CD4-positive, alpha-beta memory T cell (primary cell): Measurements from ENCODE around the gene DGKZ. TPM values are rescaled to one million over a fixed set of nuclear protein-coding genes. Genes with fewer than 3 reads are reported as not detected.
A peak's percentile ranks its signal among the peaks of the same experiment; 100 is the strongest.

Experiments used
- CTCF ChIA-PET: fragments of 350-600 bp; sonication (Branson Sonifier 250); formaldehyde crosslinking; loops from one replicate; lab custom pipeline; 2021; ENCODE audit warnings: inconsistent platforms; ENCODE audit not compliant: partially characterized antibody; lab: Charles Lee
- POLR2A ChIA-PET: fragments of 350-600 bp; sonication (Branson Sonifier 250); formaldehyde crosslinking; loops from one replicate; lab custom pipeline; 2021; ENCODE audit not compliant: partially characterized antibody; lab: Charles Lee
- DNase-seq, 5 donors: peaks; one replicate each; pipeline versions ENCODE4 v3.0.0 to v3.0.0-alpha.2; 2020 to 2022; ENCODE audit warnings: mixed read lengths in 1 of 5
- H3K27ac ChIP-seq: one replicate; pipeline ENCODE4 v1.7.0; 2013; ENCODE audit warnings: low read depth, low read length
- H3K27me3 ChIP-seq: 2 replicates; pipeline ENCODE4 v1.7.0; 2013; ENCODE audit warnings: mild to moderate bottlenecking, low read length, moderate library complexity; ENCODE audit not compliant: insufficient read depth
- H3K36me3 ChIP-seq: 2 replicates; pipeline ENCODE4 v1.7.0; 2013; ENCODE audit warnings: mild to moderate bottlenecking, low read length, moderate library complexity; ENCODE audit not compliant: insufficient read depth
- H3K4me1 ChIP-seq: 2 replicates; pipeline ENCODE4 v1.7.0; 2013; ENCODE audit warnings: mild to moderate bottlenecking, low read length, moderate library complexity; ENCODE audit not compliant: insufficient read depth
- H3K4me3 ChIP-seq, 2 donors: one replicate each; pipeline ENCODE4 v1.7.0; 2013; ENCODE audit warnings: low read length in 2 of 2, mild to moderate bottlenecking in 1 of 2
- H3K9me3 ChIP-seq, 2 donors: one replicate each; pipeline ENCODE4 v1.7.0; 2013; ENCODE audit warnings: low read length in 2 of 2, control low read depth in 1 of 2; ENCODE audit not compliant: control insufficient read depth in 1 of 2
- H3K27ac Mint-ChIP-seq, 7 donors: one replicate each; pipeline ENCODE4 v1.8.0; 2020 to 2021; ENCODE audit warnings: mixed read lengths in 7 of 7, mild to moderate bottlenecking in 6 of 7, inconsistent platforms in 3 of 7, moderate library complexity in 3 of 7
- H3K27me3 Mint-ChIP-seq, 2 donors: one replicate each; pipeline ENCODE4 v1.8.0; 2020 to 2021; ENCODE audit warnings: mixed read lengths in 2 of 2
- H3K36me3 Mint-ChIP-seq, 2 donors: one replicate each; pipeline ENCODE4 v1.8.0; 2020 to 2021; ENCODE audit warnings: mixed read lengths in 2 of 2, inconsistent platforms in 1 of 2, mild to moderate bottlenecking in 1 of 2
- H3K4me1 Mint-ChIP-seq, 4 donors: one replicate each; pipeline ENCODE4 v1.8.0; 2020 to 2021; ENCODE audit warnings: mixed read lengths in 4 of 4, mild to moderate bottlenecking in 1 of 4
- H3K4me3 Mint-ChIP-seq, 8 donors: one replicate each; pipeline ENCODE4 v1.8.0; 2020 to 2021; ENCODE audit warnings: mixed read lengths in 8 of 8, mild to moderate bottlenecking in 7 of 8, moderate library complexity in 6 of 8, inconsistent platforms in 3 of 8
- H3K9me3 Mint-ChIP-seq, 8 donors: one replicate each; pipeline ENCODE4 v1.8.0; 2020 to 2021; ENCODE audit warnings: mixed read lengths in 8 of 8, mild to moderate bottlenecking in 5 of 8, inconsistent platforms in 3 of 8, moderate library complexity in 1 of 8
- intact Hi-C: fragments of 100-400 bp; cut with micrococcal nuclease; formaldehyde crosslinking; loops from one replicate; pipeline ENCODE4 v1.15.1; 2023
- polyA plus RNA-seq, 2 donors: library from polyadenylated mRNA; unstranded; fragments of 300-500 nt; fragmentation: Illumina TruSeq; gene quantifications; one replicate each; pipeline ENCODE4 v1.2.3, GENCODE V29; 2021
- total RNA-seq, 2 experiments: library from RNA; stranded (reverse); gene quantifications; one replicate each; pipeline ENCODE4 v1.2.3, GENCODE V29; 2021

The DGKZ gene
- total and polyA plus RNA-seq, 4 experiments from 2014 or later: 34.8 to 235 (median 154) TPM

DNA sequence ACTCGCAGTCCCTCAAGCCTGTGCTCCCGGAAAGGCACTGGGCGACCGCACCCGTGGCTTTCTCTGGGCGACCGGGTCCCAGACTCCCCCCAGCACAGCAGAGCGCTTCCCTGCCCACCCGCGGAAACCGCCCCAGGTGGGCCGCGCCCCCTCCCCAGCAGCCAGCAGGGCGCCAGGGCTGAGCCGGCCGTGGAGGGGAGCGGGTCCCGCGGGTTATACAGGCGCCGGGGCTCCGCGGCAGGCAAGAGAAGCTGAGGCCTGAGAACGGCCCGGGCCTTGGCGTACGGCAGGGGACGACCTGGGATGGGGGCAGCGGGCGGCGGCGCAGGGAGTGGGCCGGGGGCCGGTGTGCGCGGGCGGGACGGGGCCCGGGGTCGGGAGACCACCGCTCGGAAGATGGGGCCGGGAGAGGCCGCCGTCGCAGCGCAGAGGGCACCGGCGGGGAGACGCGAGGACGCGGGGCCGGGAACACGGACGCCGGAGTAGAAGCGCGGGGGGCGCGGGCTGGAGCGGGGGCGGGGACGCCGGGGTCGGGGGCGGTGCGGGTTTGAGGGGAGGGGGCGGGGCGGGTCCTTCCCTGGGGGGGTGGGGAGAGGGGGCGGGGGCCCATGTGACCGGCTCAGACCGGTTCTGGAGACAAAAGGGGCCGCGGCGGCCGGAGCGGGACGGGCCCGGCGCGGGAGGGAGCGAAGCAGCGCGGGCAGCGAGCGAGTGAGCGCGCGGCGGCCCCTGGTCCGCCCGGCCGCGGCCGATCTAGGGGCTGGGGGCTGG is 34.0 kb downstream of the DGKZ start, which contains the start of gene MDK:
TSS of gene MDK (plus strand) at position 622 of the 771 bp plus-strand sequence. CDS start 389 bp downstream, outside the sequence.
- Mint-ChIP-seq H3K4me3 (peak within 1 kb of the TSS; percentile 67 to 90 (median 82)), H3K27me3 (peaks cover 8 to 20% of the 10 kb centered on the region in 2 donors), H3K4me1 (peaks cover 4 to 13% (median 7%) of the 10 kb centered on the region in 4 donors), H3K9me3 (peaks cover 0 to 2% (median 0%) of the 10 kb centered on the region in 8 donors), H3K27ac (peak within 1 kb of the TSS in 3 of 7 donors; percentile 42 to 86 (median 48)), H3K36me3 (peaks cover 15 to 28% of the 10 kb centered on the region in 2 donors)
- Histone ChIP-seq H3K4me1 (peaks cover 12% of the 10 kb centered on the region), H3K36me3 (peaks cover 9% of the 10 kb centered on the region), H3K9me3 (no peaks in the 10 kb centered on the region), H3K27ac (peak within 1 kb of the TSS; percentile 49), H3K27me3 (peaks cover 12% of the 10 kb centered on the region), H3K4me3 (peak within 1 kb of the TSS; percentile 29 to 60)
- DNase-seq: no peak
- intact Hi-C loops: loop anchor here (5.0 kb wide), 1 partner anchor 34 kb away; the partner anchor contains the start of gene DGKZ
- POLR2A ChIA-PET: interaction anchor here (0.7 to 4.3 kb wide), 8 partner anchors 9 to 213 kb away, joined by 3 to 34 read pairs (median 4); partner anchors contain the start of genes AMBRA1 and DGKZ
- CTCF ChIA-PET: interaction anchor here (0.5 kb wide), 1 partner anchor 19 kb away, joined by 3 read pairs; no protein-coding TSS in a partner anchor

DNA sequence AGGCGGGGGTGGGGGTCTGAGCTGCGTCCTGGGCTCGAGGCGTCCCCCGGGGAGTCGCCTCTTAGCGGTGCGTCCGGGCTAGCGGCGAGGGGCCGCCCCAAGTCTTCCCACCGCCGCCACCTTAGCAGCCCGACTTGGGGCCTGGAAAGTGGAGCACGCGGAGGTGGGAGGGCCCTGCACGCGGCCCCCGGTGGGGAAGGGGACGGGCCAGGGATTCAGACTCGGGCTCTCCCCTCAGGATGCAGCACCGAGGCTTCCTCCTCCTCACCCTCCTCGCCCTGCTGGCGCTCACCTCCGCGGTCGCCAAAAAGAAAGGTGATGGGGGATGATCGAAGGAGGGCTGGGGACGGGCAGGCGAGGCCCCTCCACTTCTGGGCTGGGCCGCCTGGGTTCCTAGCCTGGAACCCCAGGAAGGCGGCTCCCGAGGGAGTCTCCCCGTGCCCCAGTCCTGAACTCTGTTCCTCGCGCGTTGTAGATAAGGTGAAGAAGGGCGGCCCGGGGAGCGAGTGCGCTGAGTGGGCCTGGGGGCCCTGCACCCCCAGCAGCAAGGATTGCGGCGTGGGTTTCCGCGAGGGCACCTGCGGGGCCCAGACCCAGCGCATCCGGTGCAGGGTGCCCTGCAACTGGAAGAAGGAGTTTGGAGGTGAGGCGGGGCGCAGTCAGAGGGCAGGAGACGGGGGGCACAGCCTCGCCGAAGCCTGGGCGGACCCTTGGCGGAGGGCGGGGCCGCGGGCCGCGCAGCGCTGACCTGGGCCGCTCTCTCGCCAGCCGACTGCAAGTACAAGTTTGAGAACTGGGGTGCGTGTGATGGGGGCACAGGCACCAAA is 34.8 kb downstream of the DGKZ start:
- H3K27me3 ChIP-seq: peaks cover 12% of the 10 kb centered on the region
- H3K27ac ChIP-seq: no peak overlapping the region
- peaks cover 4% of the 10 kb centered on the region for H3K36me3 ChIP-seq
- Mint-ChIP-seq H3K27me3 (peaks cover 14 to 28% of the 10 kb centered on the region in 2 donors), H3K4me1 (peaks cover 4 to 20% (median 7%) of the 10 kb centered on the region in 4 donors), H3K9me3 (peaks cover 0 to 2% (median 0%) of the 10 kb centered on the region in 8 donors), H3K36me3 (peaks cover 10 to 22% of the 10 kb centered on the region in 2 donors), H3K27ac (peak overlapping the region in 2 of 7 donors; percentile 21 to 42), H3K4me3 (peak overlapping the region; percentile 67 to 82 (median 76))
- POLR2A ChIA-PET: interaction anchor here (1.5 to 2.4 kb wide), 2 partner anchors 30 to 36 kb away, joined by 4 to 9 read pairs; no protein-coding TSS in a partner anchor
- no peaks in the 10 kb centered on the region for H3K9me3 ChIP-seq
- DNase-seq: no peak
- peaks cover 12% of the 10 kb centered on the region for H3K4me1 ChIP-seq
- intact Hi-C loops: loop anchor here (5.0 kb wide), 1 partner anchor 35 kb away; the partner anchor contains the start of gene DGKZ
- CTCF ChIA-PET: no interaction called here
- peak overlapping the region in 1 of 2 donors; percentile 28 for H3K4me3 ChIP-seq

DNA sequence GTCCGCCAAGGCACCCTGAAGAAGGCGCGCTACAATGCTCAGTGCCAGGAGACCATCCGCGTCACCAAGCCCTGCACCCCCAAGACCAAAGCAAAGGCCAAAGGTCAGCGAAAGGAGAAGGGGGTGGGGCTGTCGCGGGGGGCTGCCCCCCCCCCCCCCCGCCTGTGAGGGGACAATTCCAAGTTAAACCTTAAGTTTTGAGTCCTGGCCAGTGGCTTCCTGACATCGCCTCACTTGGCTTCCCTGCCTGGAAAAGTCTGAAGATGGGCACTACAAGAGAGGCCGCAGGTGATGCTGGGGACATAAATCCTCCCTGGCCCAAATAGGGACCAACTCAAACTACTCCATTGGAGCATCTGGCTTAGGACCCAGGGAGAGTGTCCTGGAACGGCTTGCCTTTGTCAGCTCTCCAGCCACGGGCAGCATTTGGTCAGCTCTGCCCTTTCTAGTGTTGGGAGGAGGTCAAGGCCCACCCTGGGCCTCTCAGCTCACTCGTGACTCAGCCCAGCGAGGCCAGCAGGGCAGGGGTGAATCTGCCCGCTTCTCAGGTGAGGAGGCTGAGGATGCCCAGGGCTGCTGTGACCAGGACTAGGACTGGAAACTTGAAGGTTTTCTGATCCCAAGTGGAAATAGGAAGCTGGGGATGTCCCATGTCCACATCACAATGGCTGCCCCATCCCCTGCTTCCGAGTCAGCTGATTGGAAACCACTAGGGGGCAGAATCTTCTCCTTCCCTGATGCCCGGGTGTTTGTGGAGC is 35.6 kb downstream of the DGKZ start:
- Histone ChIP-seq H3K9me3 (no peaks in the 10 kb centered on the region), H3K36me3 (no peaks in the 10 kb centered on the region), H3K27ac (no peak overlapping the region), H3K4me1 (peaks cover 13% of the 10 kb centered on the region), H3K27me3 (peaks cover 16% of the 10 kb centered on the region), H3K4me3 (no peak overlapping the region)
- ChIA-PET CTCF (no interaction called here), POLR2A (no interaction called here)
- no peaks in the 10 kb centered on the region for H3K9me3 Mint-ChIP-seq
- H3K27me3 Mint-ChIP-seq: peaks cover 14 to 33% of the 10 kb centered on the region in 2 donors
- peaks cover 2 to 14% of the 10 kb centered on the region in 2 donors for H3K36me3 Mint-ChIP-seq
- H3K4me1 Mint-ChIP-seq: peaks cover 4 to 21% (median 9%) of the 10 kb centered on the region in 4 donors
- no peak for DNase-seq
- H3K27ac Mint-ChIP-seq: no peak overlapping the region
- intact Hi-C loops: loop anchor here (5.0 kb wide), 1 partner anchor 36 kb away; the partner anchor contains the start of gene DGKZ
- peak overlapping the region in 4 of 8 donors; percentile 51 to 82 (median 58) for H3K4me3 Mint-ChIP-seq

GRCh38 chr11:46383404-46383758 is 36.1 kb downstream of the DGKZ start:
- intact Hi-C loops: loop anchor here (5.0 kb wide), 1 partner anchor 36 kb away; the partner anchor contains the start of gene DGKZ
- H3K36me3 ChIP-seq: no peaks in the 10 kb centered on the region
- H3K9me3 Mint-ChIP-seq: no peaks in the 10 kb centered on the region
- H3K4me1 Mint-ChIP-seq: peaks cover 9 to 27% (median 13%) of the 10 kb centered on the region in 4 donors
- peak overlapping the region in 2 of 8 donors; percentile 46 to 52 for H3K4me3 Mint-ChIP-seq
- H3K27me3 Mint-ChIP-seq: peaks cover 20 to 38% of the 10 kb centered on the region in 2 donors
- no peak for DNase-seq
- CTCF ChIA-PET: no interaction called here
- POLR2A ChIA-PET: no interaction called here
- no peak overlapping the region for H3K27ac ChIP-seq
- H3K27me3 ChIP-seq: peaks cover 18% of the 10 kb centered on the region
- no peak overlapping the region for H3K4me3 ChIP-seq
- no peaks in the 10 kb centered on the region for H3K9me3 ChIP-seq
- H3K36me3 Mint-ChIP-seq: peaks cover 0 to 10% of the 10 kb centered on the region in 2 donors
- H3K27ac Mint-ChIP-seq: no peak overlapping the region
- peaks cover 19% of the 10 kb centered on the region for H3K4me1 ChIP-seq

- Mint-ChIP-seq H3K27me3 (peaks cover 20 to 44% of the 10 kb centered on the region in 2 donors), H3K36me3 (peaks cover 0 to 7% of the 10 kb centered on the region in 2 donors), H3K4me3 (peak overlapping the region in 1 of 8 donors; percentile 25), H3K4me1 (peaks cover 7 to 31% (median 16%) of the 10 kb centered on the region in 4 donors), H3K27ac (peak overlapping the region in 1 of 7 donors; percentile 51), H3K9me3 (no peaks in the 10 kb centered on the region)
- ChIA-PET POLR2A (no interaction called here), CTCF (no interaction called here)
- intact Hi-C loops: loop anchor here (5.0 kb wide), 1 partner anchor 37 kb away; the partner anchor contains the start of gene DGKZ
- Histone ChIP-seq H3K36me3 (no peaks in the 10 kb centered on the region), H3K27me3 (peaks cover 25% of the 10 kb centered on the region), H3K4me3 (no peak overlapping the region), H3K9me3 (no peaks in the 10 kb centered on the region), H3K4me1 (peaks cover 22% of the 10 kb centered on the region), H3K27ac (no peak overlapping the region)
- no peak for DNase-seq
Observed at GRCh38 chr11:46383974-46384701, 36.9 kb downstream of the DGKZ start.
